GM18873 (cell line): ENCODE measurements around the gene AURKB.
"Not testable (repeated sequence)": the region's sequence is repeated elsewhere in the genome, so short reads cannot be mapped to it uniquely, and the experiment has no call there.

Experiments
- ATAC-seq: cut with Tn5 transposase; IDR thresholded peaks from one replicate; pipeline ENCODE4 v1.9.1; 2021; ENCODE audit warnings: mild to moderate bottlenecking, moderate library complexity, moderate number of reproducible peaks; ENCODE audit not compliant: unreplicated experiment, low FRiP score

Gene AURKB

DNA sequence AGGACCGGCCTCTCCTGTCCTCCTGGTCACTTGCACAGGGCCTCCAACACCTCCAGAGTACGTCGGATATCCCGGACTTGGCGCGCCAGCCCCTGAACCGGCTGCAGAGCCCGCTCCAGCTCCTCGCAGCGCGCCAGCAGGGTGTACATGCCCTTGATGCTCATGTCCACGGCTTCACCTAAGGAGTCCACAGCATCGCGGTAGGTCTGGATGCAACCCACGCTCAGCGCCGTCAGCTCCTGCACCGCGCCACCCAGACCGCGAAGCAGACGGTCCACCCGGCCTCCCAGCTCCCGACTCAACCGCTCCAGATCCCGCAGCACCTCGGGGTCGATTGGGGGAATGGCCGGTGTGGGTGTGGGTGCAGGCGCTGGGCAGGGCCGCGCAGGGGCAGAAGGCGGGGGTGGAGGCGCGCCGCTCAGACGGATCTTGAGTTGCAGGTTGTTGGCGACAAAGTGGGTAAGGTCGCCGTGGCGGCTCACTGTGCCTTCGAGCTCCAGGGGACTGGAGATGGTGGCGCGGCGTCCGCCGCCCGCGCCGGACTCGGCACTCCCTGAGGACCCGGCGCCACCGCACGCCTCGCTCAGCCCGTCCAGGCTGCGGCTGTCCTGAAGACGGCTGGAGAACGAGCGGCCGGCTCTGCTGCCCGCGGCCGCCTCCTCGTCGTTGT is 21.2 kb downstream of the AURKB start:
- no peak for ATAC-seq

GRCh38 chr17:8188263-8188839 is 22.0 kb downstream of the AURKB start:
- ATAC-seq: no peak

DNA sequence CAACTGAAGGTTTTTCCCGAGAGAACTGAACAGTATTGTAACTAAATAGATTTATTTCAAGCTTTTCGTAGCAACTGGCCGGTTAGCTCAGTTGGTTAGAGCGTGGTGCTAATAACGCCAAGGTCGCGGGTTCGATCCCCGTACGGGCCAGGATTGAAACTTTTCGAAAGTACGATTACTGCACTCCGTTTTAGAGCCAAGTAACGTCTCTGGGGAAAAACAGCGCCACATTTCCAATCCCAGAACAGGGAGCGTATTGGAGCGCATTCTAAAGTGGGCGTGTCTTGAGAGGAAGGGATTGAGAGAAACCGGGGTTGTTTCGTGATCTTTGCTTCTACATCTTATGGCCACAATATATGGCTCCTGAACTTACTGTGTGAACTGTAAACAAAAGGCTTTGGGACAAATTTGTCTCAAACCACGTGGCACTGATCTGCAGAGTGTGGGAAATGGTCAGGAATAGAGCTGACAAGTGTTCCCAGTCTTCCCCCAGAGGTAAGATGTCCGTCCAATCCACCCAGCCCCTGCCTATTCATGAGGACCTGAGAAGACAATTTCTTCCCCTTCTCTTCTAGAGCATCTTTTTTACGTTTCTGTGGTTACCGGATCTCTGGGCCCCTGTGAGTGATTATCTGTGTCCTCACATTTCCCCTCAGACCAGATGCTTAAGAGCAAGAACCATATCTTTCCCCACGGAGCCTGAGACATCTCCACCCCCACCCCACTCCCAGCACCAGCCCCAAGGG is 22.7 kb downstream of the AURKB start:
- ATAC-seq: peak; percentile 25

GRCh38 chr17:8186787-8187516 is 23.4 kb downstream of the AURKB start:
- ATAC-seq: peak; percentile 10

- no peak for ATAC-seq
These were observed 24.0 kb downstream of the AURKB start for GRCh38 chr17:8186446-8186786.

- no peak for ATAC-seq
These were observed 24.6 kb downstream of the AURKB start for GRCh38 chr17:8185582-8186445.

DNA sequence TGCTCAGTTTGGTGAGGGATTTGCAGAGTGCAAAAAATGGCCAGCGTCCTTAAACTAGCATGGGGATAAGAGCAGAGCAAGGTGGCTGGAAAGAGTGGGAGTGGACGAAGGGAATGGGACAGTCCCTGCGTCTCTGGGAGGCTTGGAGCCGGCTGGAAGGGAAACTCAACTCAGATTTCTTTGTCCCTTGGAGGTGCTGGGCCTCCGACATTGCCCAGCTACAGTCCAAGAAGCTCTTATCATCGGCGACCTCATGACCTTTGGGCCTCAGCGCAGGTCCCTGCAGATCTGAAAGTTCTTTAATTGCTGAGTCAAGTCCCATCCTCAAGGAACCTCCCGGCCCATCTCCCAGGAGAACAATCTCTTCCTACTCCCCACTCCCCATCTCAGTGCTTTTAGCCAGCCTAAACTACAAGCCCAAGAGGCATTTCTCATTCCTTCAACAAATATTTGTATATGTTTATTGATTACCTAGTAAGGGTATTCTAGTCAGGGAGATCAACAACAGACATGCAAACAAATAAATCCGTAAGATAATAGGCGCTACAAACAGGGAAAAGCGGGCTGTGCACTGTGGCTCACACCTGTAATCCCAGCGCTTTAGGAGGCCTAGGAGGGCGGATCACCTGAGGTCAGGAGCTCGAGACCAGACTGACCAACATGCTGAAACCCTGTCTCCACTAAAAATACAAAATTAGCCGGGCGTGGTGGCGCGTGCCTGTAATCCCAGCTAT is 33.2 kb downstream of the AURKB start:
- no peak for ATAC-seq

DNA sequence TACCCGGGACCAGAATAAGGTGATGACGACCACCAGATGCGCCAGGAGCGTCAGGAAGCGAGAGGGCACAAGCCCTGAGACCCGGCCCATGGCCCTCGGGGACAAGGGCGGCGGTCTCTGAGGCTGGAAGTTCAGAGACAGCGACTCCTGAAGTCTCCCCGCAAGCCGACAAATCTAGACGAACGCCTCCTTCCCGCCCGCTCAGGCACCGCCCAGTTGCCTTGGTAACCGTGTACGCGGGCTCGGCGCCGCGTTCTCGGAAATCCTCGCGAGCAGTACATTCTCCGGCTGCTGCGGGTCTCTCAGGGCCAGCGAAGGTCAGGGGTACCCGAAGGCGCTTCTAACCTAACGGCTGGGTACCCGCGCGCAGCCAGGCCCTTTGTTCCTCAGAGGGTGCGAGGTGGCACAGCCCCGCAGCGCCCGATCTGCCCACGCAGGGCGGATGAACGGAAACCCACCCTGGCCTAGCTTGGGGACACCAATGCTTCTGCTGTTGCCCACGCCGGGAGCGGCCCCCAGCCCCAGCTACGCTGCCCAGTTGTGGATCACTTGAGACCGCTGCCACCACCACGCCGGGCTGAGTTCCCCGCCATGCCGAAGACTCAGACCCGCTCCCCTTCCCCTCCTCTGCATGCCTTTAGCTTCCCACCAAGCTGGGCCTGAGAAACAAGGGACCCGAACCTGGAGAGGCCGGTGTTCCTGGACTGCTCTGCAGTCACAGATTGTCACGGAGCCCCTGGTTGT is 34.0 kb downstream of the AURKB start, which contains the start of gene TMEM107:
Gene TMEM107, minus strand, starts transcription at position 184 of the 744 bp plus-strand sequence. Its CDS starts 94 bp downstream, at position 90.
- ATAC-seq: no peak

DNA sequence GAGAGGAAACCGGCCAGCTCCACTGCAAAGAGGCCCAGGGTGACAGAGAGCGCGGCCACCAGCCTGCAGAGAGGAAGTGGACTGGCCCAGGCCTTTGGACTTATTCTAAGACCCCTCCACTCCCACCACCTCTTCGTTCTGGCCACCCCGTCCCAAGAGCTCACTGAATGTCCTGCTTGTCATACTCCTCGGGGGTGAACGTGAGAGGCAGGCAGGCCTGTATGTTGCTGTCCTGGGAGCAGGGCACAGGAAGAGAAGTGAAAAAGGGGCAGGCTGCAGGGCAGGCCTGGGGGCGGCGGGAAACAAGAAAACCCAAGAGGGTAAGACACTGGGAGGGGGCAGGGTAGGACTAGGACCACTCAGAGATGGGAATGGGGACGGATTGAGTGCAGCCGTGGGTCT is 34.6 kb downstream of the AURKB start:
- no peak for ATAC-seq

GRCh38 chr17:8173871-8174322 is 36.5 kb downstream of the AURKB start:
- no peak for ATAC-seq

- ATAC-seq: peak; percentile 60
These were observed 37.1 kb downstream of the AURKB start for GRCh38 chr17:8173056-8173870.

- ATAC-seq: not testable (repeated sequence)
These were observed 40.2 kb downstream of the AURKB start for GRCh38 chr17:8170186-8170585.

- no peak for ATAC-seq
These were observed 42.8 kb downstream of the AURKB start for GRCh38 chr17:8167526-8167925.

DNA sequence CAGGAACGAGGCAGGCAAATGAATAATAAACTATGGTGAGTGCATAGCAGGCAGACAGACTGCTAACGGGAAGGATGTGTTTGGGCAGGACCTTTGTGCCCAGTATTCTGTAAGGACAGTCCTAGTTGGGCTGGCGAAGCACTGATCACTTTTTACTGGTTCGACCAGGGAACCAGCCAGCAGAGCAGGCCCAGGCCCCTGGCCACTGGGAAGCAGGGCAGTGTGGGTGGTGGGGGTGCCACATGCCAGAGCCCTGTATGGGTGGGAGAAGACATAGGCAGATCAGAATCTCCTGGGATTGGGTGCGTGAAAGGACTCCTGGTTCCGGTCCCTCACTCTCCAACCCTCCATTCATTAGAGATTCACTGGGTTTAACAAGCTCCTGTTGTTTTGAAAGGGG is 43.6 kb downstream of the AURKB start:
- no peak for ATAC-seq

GRCh38 chr17:8164815-8165131 is 45.6 kb downstream of the AURKB start:
- ATAC-seq: no peak

GRCh38 chr17:8163978-8164814 is 46.2 kb downstream of the AURKB start:
- no peak for ATAC-seq
